Forelimb muscle (tissue), 1 donor: Measurements from ENCODE around the gene ARMC3. TPM values are rescaled to one million over a fixed set of nuclear protein-coding genes. Genes with fewer than 3 reads are reported as not detected.
"Not testable (repeated sequence)": the region's sequence is repeated elsewhere in the genome, so short reads cannot be mapped to it uniquely, and the experiment has no call there.

Experiments used
- DNase-seq: peaks from one replicate; pipeline ENCODE4 v3.0.0-alpha.2; 2013; ENCODE audit warnings: low read depth
- polyA plus RNA-seq: library from polyadenylated mRNA; unstranded; fragments of 120-200 nt; gene quantifications from one replicate; pipeline ENCODE4 v1.2.1, GENCODE V29; 2013; ENCODE audit not compliant: insufficient read length

Gene ARMC3
- polyA plus RNA-seq, result not detected

GRCh38 chr10:22927661-22928403 is at the start of gene ARMC3:
ARMC3 (plus strand) TSS chr10:22928053; CDS start chr10:22931997, 3,944 bp downstream.
- no peak for DNase-seq

- DNase-seq, result no peak
These were observed 36.1 kb upstream of the ARMC3 start for GRCh38 chr10:22891797-22892196.

GRCh38 chr10:22893781-22894180 is 34.1 kb upstream of the ARMC3 start:
- no peak for DNase-seq

- DNase-seq, result no peak
These were observed 33.1 kb upstream of the ARMC3 start for GRCh38 chr10:22894714-22895113.

- no peak for DNase-seq
These were observed 32.6 kb upstream of the ARMC3 start for GRCh38 chr10:22895252-22895651.

GRCh38 chr10:22897371-22897770 is 30.5 kb upstream of the ARMC3 start:
- DNase-seq, result no peak

GRCh38 chr10:22899307-22899706 is 28.5 kb upstream of the ARMC3 start:
- DNase-seq, result no peak

GRCh38 chr10:22899775-22900174 is 28.1 kb upstream of the ARMC3 start:
- no peak for DNase-seq

- DNase-seq, result no peak
These were observed 26.8 kb upstream of the ARMC3 start for GRCh38 chr10:22900841-22901601.

GRCh38 chr10:22902147-22902546 is 25.7 kb upstream of the ARMC3 start:
- not testable (repeated sequence) for DNase-seq

GRCh38 chr10:22903694-22904093 is 24.2 kb upstream of the ARMC3 start:
- no peak for DNase-seq

- DNase-seq, result no peak
These were observed 21.1 kb upstream of the ARMC3 start for GRCh38 chr10:22906767-22907166.

- DNase-seq, result no peak
These were observed 19.0 kb upstream of the ARMC3 start for GRCh38 chr10:22908837-22909236.

GRCh38 chr10:22909673-22910072 is 18.2 kb upstream of the ARMC3 start:
- not testable (repeated sequence) for DNase-seq

GRCh38 chr10:22911067-22911466 is 16.8 kb upstream of the ARMC3 start:
- no peak for DNase-seq

GRCh38 chr10:22911889-22912762 is 15.7 kb upstream of the ARMC3 start:
- DNase-seq, result no peak

- no peak for DNase-seq
These were observed 15.0 kb upstream of the ARMC3 start for GRCh38 chr10:22912763-22913384.

- DNase-seq, result no peak
These were observed 14.3 kb upstream of the ARMC3 start for GRCh38 chr10:22913474-22914092.

GRCh38 chr10:22915314-22915713 is 12.5 kb upstream of the ARMC3 start:
- DNase-seq, result no peak

GRCh38 chr10:22925088-22925487 is 2.8 kb upstream of the ARMC3 start:
- DNase-seq, result no peak

GRCh38 chr10:22927166-22927565 is 687 bp upstream of the ARMC3 start:
- no peak for DNase-seq
